HCT116 (cell line): ENCODE measurements around the gene ITK. TPM values are rescaled to one million over a fixed set of nuclear protein-coding genes. Genes with fewer than 3 reads are reported as not detected.

Source experiments
- ATAC-seq: fragments of 200-7000 bp; cut with Tn5 transposase; 2 replicates; pipeline ENCODE4 v1.9.1; 2020; ENCODE audit warnings: mild to moderate bottlenecking, moderate library complexity
- BruUV-seq: library from RNA; stranded (reverse); fragments of 400-500 nt; replicated peaks from 2 replicates; lab custom pipeline; 2021; lab: Mats Ljungman, UMichigan
- CTCF ChIA-PET: fragments of 300-600 bp; sonication (Branson Sonifier 250); formaldehyde crosslinking; loops from one replicate; lab custom pipeline; 2021; ENCODE audit warnings: antibody characterized with exemption; lab: Charles Lee
- POLR2A ChIA-PET: fragments of 300-600, 350-600 bp; sonication (Branson Sonifier 250); formaldehyde crosslinking; loops from one replicate; lab custom pipeline; 2021; ENCODE audit warnings: antibody characterized with exemption; lab: Charles Lee
- RAD21 ChIA-PET, 2 experiments: fragments of 300-600 bp; sonication (Branson Sonifier 250); formaldehyde crosslinking; loops; one replicate each; lab custom pipeline; 2023; ENCODE audit warnings: low total read pairs in 2 of 2; ENCODE audit not compliant: uncharacterized antibody in 2 of 2, unreplicated experiment in 2 of 2, low non-redundant PET in 1 of 2; lab: Charles Lee
- DNase-seq: peaks from one replicate; pipeline ENCODE4 v3.0.0-alpha.2; 2010; ENCODE audit warnings: low read depth, low spot score
- H2AFZ ChIP-seq: fragments of 200-600 bp; shearing (Covaris generic), sonication (generic); 2 replicates; pipeline ENCODE4 v1.6.1; 2017; ENCODE audit warnings: low read depth, mixed run types, mixed read lengths, antibody characterized with exemption, low read length; ENCODE audit not compliant: poor library complexity, severe bottlenecking
- H3K27ac ChIP-seq: 2 replicates; pipeline ENCODE4 v1.5.1; 2012; ENCODE audit warnings: low read depth, low read length
- H3K27me3 ChIP-seq: fragments of 200-600 bp; sonication (generic); 2 replicates; pipeline ENCODE4 v1.6.1; 2016; ENCODE audit warnings: mixed run types, low read length, mixed read lengths; ENCODE audit not compliant: insufficient read depth
- H3K36me3 ChIP-seq, 2 experiments: fragments of 200-500 bp in 1 of 2; fragments of 200-600 bp in 1 of 2; sonication (Bioruptor generic) in 1 of 2; sonication (generic) in 1 of 2; 2 replicates each; pipeline versions ENCODE4 v1.5.1 to v1.6.1; 2014 to 2016; ENCODE audit warnings: low read length in 2 of 2, inconsistent platforms in 1 of 2, mixed read lengths in 1 of 2, mixed run types in 1 of 2; ENCODE audit not compliant: insufficient read depth in 2 of 2, control insufficient read depth in 1 of 2
- H3K4me1 ChIP-seq, 2 experiments: fragments of 200-600 bp in 1 of 2; sonication (generic) in 1 of 2; 2 replicates each; pipeline versions ENCODE4 v1.5.1 to v1.6.1; 2012 to 2017; ENCODE audit warnings: low read length in 2 of 2, inconsistent platforms in 1 of 2, mild to moderate bottlenecking in 1 of 2, mixed read lengths in 1 of 2, mixed run types in 1 of 2, moderate library complexity in 1 of 2; ENCODE audit not compliant: insufficient read depth in 2 of 2, control insufficient read depth in 1 of 2
- H3K4me2 ChIP-seq: fragments of 200-600 bp; sonication (generic); 2 replicates; pipeline ENCODE4 v1.6.1; 2017; ENCODE audit warnings: mixed run types, low read length, mixed read lengths
- H3K4me3 ChIP-seq, 2 experiments: fragments of 200-600 bp in 1 of 2; sonication (generic) in 1 of 2; replicated peaks in 1 of 2; 2 replicates each; pipeline ENCODE4 v1.5.1; 2011 to 2016; ENCODE audit warnings: low read length in 2 of 2, control low read depth in 1 of 2, low read depth in 1 of 2, mild to moderate bottlenecking in 1 of 2, mixed read lengths in 1 of 2, mixed run types in 1 of 2
- H3K79me2 ChIP-seq: fragments of 200-600 bp; sonication (generic); 2 replicates; pipeline ENCODE4 v1.6.1; 2017; ENCODE audit warnings: mild to moderate bottlenecking, mixed run types, low read length, moderate library complexity, mixed read lengths; ENCODE audit not compliant: insufficient read depth
- H3K9ac ChIP-seq: fragments of 200-600 bp; sonication (generic); 2 replicates; pipeline ENCODE4 v1.6.1; 2016; ENCODE audit warnings: low read length, mixed read lengths
- H3K9me2 ChIP-seq: fragments of 200-600 bp; sonication (generic), shearing (Covaris generic); 2 replicates; pipeline ENCODE4 v1.6.1; 2017; ENCODE audit warnings: mixed run types, mild to moderate bottlenecking, moderate library complexity; ENCODE audit not compliant: insufficient read depth
- H3K9me3 ChIP-seq, 2 experiments: fragments of 200-500 bp in 1 of 2; fragments of 200-600 bp in 1 of 2; sonication (Bioruptor generic) in 1 of 2; sonication (generic) in 1 of 2; 2 replicates each; pipeline ENCODE4 v1.6.1; 2014 to 2017; ENCODE audit warnings: low read length in 2 of 2, mixed read lengths in 2 of 2, inconsistent platforms in 1 of 2, low read depth in 1 of 2, mild to moderate bottlenecking in 1 of 2, mixed run types in 1 of 2, moderate library complexity in 1 of 2; ENCODE audit not compliant: control insufficient read depth in 1 of 2, insufficient read depth in 1 of 2
- H4K20me1 ChIP-seq: fragments of 200-600 bp; sonication (generic), shearing (Covaris generic); 2 replicates; pipeline ENCODE4 v1.6.1; 2017; ENCODE audit warnings: mixed run types, mild to moderate bottlenecking, moderate library complexity; ENCODE audit not compliant: insufficient read depth
- CEBPB ChIP-seq: IDR thresholded peaks from 2 replicates; pipeline ENCODE4 v1.6.1; 2012; ENCODE audit warnings: low read depth
- ELF1 ChIP-seq: IDR thresholded peaks from 2 replicates; pipeline ENCODE4 v1.6.1; 2012; ENCODE audit warnings: low read depth, borderline replicate concordance
- JUND ChIP-seq: IDR thresholded peaks from 2 replicates; pipeline ENCODE4 v1.6.1; 2012
- POLR2A ChIP-seq: IDR thresholded peaks from 2 replicates; pipeline ENCODE4 v1.7.0; 2011; ENCODE audit warnings: borderline replicate concordance; ENCODE audit not compliant: insufficient read depth, insufficient read length; ENCODE audit errors: extremely low read depth
- POLR2AphosphoS5 ChIP-seq: IDR thresholded peaks from 2 replicates; pipeline ENCODE4 v1.6.1; 2011; ENCODE audit warnings: mild to moderate bottlenecking, low read depth, low read length, moderate library complexity
- RAD21 ChIP-seq: IDR thresholded peaks from 2 replicates; pipeline ENCODE4 v1.6.1; 2012; ENCODE audit warnings: low read depth, mild to moderate bottlenecking
- REST ChIP-seq: IDR thresholded peaks from 2 replicates; pipeline ENCODE4 v1.6.1; 2012; ENCODE audit warnings: low read depth
- SP1 ChIP-seq: IDR thresholded peaks from 2 replicates; pipeline ENCODE4 v1.6.1; 2012; ENCODE audit warnings: low read depth
- SRF ChIP-seq: IDR thresholded peaks from 2 replicates; pipeline ENCODE4 v1.6.1; 2012; ENCODE audit warnings: low read depth
- TCF7L2 ChIP-seq: IDR thresholded peaks from 2 replicates; pipeline ENCODE4 v1.7.0; 2011; ENCODE audit warnings: borderline replicate concordance, inconsistent platforms; ENCODE audit not compliant: insufficient read depth, insufficient read length; ENCODE audit errors: extremely low read depth
- ZBTB33 ChIP-seq: IDR thresholded peaks from 2 replicates; pipeline ENCODE4 v1.6.1; 2011; ENCODE audit warnings: mild to moderate bottlenecking, low read length, moderate library complexity; ENCODE audit not compliant: insufficient replicate concordance; ENCODE audit errors: extremely low read depth
- ZFX ChIP-seq: fragments of 450-650 bp; IDR thresholded peaks from 2 replicates; pipeline ENCODE4 v1.6.1; 2017
- intact Hi-C: fragments of 100-400 bp; cut with micrococcal nuclease; formaldehyde crosslinking; loops from 2 replicates; pipeline ENCODE4 v1.10.0; 2022
- total RNA-seq: library from RNA; stranded (reverse); gene quantifications from one replicate; pipeline ENCODE4 v1.2.1, GENCODE V29; 2021; ENCODE audit not compliant: unreplicated experiment

The ITK gene
- total RNA-seq, 1 experiment from 2014 or later, result 0.37 TPM

GRCh38 chr5:157215514-157216167 lies 35.0 kb downstream of the ITK start:
- no peak overlapping the region for H3K27ac ChIP-seq
- no peak overlapping the region for H3K4me3 ChIP-seq
- no peak for TF ChIP-seq TCF7L2
- TF ChIP-seq ZFX, result no peak
- TF ChIP-seq ZBTB33, result no peak
- no peak for TF ChIP-seq SP1
- TF ChIP-seq REST, result no peak
- no peak for TF ChIP-seq POLR2A
- no peak for TF ChIP-seq SRF
- TF ChIP-seq JUND, result no peak
- no peak for TF ChIP-seq ELF1
- TF ChIP-seq CEBPB, result no peak
- no peak for TF ChIP-seq POLR2AphosphoS5
- no peak for TF ChIP-seq RAD21
- no peaks in the 10 kb centered on the region for H3K79me2 ChIP-seq
- ATAC-seq, result no peak
- H3K9me2 ChIP-seq, result no peaks in the 10 kb centered on the region
- no peaks in the 10 kb centered on the region for H3K36me3 ChIP-seq
- POLR2A ChIA-PET, result no interaction called here
- BruUV-seq, result no TSS peak
- CTCF ChIA-PET, result no interaction called here
- no peaks in the 10 kb centered on the region for H3K9me3 ChIP-seq
- H4K20me1 ChIP-seq, result no peaks in the 10 kb centered on the region
- H3K4me2 ChIP-seq, result no peak overlapping the region
- H3K4me1 ChIP-seq, result peaks cover 0 to 3% of the 10 kb centered on the region in 2 experiments; a peak in 1 of 4 replicates
- H3K27me3 ChIP-seq, result no peaks in the 10 kb centered on the region
- no peak overlapping the region for H2AFZ ChIP-seq
- intact Hi-C loops, result no loop called here
- RAD21 ChIA-PET, result no interaction called here
- DNase-seq, result no peak
- no peak overlapping the region for H3K9ac ChIP-seq
